ENCODE measurements around the gene MPP2.

- TF ChIP-seq CTCF (IDR thresholded peaks at IDR 0.05; ENCODE audit: low read length) (no peak), EZH2 (optimal IDR thresholded peaks at IDR 0.05; ENCODE audit: low read depth, low read length) (no peak)
These were observed 348 bp downstream of the MPP2 start for GRCh38 chr17:43906951-43907424.

All from MM.1S (cell line).